HFF-Myc (cell line): Measurements from ENCODE around the gene FMO1.

Experiments
- DNase-seq: peaks from one replicate; pipeline ENCODE4 v3.0.0-alpha.2; 2011; ENCODE audit warnings: low read depth; ENCODE audit errors: extremely low read depth
- H3K4me3 ChIP-seq: replicated peaks from 2 replicates; pipeline ENCODE4 v1.5.1; 2011; ENCODE audit warnings: low read depth, mild to moderate bottlenecking, control low read depth, low read length
- TF ChIP-seq, protein P1 (sequence below): IDR thresholded peaks from 2 replicates; pipeline ENCODE4 v1.5.1; 2012; ENCODE audit warnings: mild to moderate bottlenecking, low read depth, low read length, control low read depth; ENCODE audit errors: missing control alignments

The FMO1 gene

DNA sequence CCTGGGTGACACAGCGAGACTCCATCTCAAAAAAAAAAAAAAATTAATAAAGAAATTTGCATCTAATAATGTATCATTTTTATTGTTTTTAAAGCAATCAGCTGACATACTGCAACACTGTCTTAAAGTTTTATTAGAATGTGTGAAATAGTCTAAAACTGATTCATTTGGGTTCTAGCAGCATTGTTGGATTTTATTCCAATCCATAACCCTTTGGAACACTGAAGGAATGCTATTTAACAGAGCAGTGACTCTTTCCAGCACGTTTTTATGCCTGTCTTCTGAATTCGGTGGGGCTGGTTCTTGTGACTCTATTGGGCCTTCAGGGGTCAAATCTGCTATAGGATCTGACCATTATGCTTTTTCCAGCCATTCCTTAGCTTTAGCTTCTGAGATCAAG, 47.5 kb downstream of the FMO1 start:
- no peak overlapping the region for H3K4me3 ChIP-seq
- DNase-seq: no peak
- TF ChIP-seq, protein P1, sequence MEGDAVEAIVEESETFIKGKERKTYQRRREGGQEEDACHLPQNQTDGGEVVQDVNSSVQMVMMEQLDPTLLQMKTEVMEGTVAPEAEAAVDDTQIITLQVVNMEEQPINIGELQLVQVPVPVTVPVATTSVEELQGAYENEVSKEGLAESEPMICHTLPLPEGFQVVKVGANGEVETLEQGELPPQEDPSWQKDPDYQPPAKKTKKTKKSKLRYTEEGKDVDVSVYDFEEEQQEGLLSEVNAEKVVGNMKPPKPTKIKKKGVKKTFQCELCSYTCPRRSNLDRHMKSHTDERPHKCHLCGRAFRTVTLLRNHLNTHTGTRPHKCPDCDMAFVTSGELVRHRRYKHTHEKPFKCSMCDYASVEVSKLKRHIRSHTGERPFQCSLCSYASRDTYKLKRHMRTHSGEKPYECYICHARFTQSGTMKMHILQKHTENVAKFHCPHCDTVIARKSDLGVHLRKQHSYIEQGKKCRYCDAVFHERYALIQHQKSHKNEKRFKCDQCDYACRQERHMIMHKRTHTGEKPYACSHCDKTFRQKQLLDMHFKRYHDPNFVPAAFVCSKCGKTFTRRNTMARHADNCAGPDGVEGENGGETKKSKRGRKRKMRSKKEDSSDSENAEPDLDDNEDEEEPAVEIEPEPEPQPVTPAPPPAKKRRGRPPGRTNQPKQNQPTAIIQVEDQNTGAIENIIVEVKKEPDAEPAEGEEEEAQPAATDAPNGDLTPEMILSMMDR: no peak

DNA sequence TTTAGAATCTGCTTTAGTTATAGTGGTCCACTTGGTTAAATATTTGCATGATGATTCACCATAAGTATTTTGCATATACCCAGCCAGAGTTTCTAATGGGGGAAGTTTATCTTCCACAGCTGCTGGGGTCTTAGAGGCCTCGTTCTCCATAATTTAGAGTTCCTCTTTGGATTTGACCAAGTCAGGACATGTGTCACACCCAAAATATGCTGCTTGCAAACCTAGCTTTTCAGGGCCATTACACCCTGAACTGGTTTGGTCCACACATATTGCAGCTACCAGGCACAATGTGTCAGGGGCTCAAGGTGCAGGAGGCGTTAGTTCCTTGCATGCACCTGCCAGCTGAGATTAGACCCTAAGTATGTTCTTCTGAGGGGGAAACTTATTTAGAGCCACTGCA, 48.6 kb downstream of the FMO1 start:
- DNase-seq: no peak
- TF ChIP-seq, protein P1: no peak
- no peak overlapping the region for H3K4me3 ChIP-seq

DNA sequence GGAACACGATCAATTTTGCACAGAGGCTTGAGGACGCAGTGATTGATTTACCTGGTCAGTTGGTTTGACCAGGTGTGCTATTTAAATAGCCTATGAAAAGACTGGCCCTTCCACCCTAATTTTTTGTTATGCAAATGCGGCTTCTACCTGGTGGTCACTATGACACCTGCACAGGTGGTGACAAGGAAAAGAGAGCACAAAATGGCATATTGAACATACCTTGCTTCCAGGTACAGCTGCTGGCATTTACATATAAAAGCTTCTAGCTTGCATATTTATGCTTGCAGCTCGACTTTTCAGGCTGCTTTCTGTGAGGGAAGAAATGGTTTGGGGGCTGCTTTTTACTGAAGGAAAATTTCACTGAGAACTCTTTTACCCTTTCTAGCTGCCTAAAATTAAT, 50.4 kb downstream of the FMO1 start:
- no peak overlapping the region for H3K4me3 ChIP-seq
- no peak for DNase-seq
- TF ChIP-seq, protein P1: no peak

DNA sequence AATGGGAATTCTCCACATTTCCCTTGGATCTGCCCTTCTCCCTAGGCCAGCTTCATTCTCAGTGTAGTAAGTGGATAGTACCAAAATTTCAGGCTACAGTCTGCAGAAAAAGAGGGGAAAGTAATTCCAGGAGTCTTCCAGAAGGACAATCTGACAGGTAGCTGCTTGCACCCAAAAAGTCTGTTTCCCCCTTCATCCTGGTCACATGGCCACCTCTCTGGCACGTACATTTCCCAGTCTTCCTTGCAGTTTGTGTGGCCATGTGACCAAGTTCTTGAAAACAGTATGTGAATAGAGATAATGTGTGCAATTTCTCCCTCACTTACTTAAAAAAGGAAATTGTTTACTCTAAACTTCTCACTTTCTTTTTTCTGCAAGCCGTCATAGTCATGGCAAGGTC, 51.0 kb downstream of the FMO1 start:
- TF ChIP-seq, protein P1: no peak
- DNase-seq: no peak
- H3K4me3 ChIP-seq: no peak overlapping the region

DNA sequence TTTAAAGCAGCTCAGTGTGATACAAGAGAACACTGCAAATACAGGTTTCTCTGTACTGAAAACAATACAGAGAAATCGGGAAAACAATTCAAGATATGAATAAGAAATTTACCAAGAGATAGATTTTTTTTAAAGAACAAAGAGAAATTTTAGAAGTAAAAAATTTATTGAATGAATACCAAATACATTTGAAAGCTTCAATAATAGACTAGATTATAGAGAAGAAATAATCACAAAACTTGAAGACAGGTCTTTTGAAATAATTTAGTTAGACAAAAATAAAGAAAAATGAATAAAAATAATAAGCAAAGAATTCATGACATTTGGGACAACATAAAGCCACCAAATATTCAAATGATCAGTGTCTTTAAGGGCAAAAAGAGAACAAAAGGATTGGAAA, 52.1 kb downstream of the FMO1 start:
- no peak overlapping the region for H3K4me3 ChIP-seq
- TF ChIP-seq, protein P1: no peak
- no peak for DNase-seq

DNA sequence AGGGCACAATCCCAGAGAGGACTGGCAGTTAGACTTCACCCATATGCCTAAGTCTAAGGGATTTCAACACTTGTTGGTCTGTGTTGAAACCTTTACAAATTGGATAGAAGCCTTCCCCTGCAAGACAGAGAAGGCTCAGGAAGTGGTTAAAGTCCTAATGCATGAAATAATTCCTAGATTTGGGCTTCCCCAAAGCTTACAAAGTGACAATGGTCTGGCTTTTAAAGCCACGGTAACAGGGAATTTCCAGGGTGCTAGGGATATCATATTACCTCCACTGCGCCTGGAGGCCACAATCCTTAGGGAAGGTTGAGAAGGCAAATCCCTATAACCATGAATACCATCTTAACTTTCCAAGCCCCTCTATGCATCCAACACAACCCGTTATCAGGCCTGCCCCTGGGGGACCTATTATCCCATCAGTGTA, 62.4 kb downstream of the FMO1 start:
- TF ChIP-seq, protein P1: no peak
- H3K4me3 ChIP-seq: no peak overlapping the region
- no peak for DNase-seq

DNA sequence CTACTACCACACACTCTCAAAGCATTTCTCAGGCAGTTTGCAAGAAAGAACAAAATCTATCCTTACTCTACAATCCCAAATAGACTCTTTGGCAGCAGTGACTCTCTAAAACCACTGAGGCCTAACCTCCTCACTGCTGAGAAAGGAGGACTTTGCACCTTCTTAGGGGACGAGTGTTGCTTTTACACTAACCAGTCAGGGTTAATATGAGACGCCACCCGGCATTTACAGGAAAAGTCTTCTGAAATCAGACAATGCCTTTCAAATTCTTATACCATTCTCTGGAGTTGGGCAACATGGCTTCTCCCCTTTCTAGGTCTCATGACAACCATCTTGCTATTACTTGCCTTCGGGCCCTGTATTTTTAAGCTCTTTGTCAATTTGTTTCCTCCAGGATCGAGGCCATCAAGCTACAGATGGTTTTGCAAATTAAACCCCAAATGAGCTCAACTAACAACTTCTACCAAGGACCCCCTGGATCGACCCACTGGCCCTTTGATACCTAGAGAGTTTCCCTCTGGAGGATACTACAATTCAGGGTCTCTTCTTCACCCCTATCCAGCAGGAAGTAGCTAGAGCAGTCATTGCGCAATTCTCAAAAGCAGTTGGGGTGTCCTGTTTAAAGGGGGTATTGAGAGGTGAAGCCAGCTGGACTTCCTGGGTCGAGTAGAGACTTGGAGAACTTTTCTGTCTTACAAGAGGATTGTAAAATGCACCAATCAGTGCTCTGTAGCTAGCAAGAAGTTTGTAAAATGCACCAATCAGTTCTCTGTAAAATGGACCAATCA, 63.7 kb downstream of the FMO1 start:
- H3K4me3 ChIP-seq: no peak overlapping the region
- DNase-seq: no peak
- TF ChIP-seq, protein P1: no peak
